Measurements from ENCODE around the gene FNBP1L.

GRCh38 chr1:93574511-93574910 is 126.6 kb downstream of the FNBP1L start:
- TF ChIP-seq POLR2A (IDR thresholded peaks at IDR 0.05; ENCODE audit: low read depth, low read length) (no peak), POLR2AphosphoS5 (IDR thresholded peaks at IDR 0.05; ENCODE audit: low read depth, low read length) (no peak), TAF1 (IDR thresholded peaks at IDR 0.05; ENCODE audit: borderline replicate concordance, low read depth, low read length) (no peak)

Data from GM12892 (cell line).